ENCODE data around the gene GLIS1. TPM values are rescaled to one million over a fixed set of nuclear protein-coding genes. Genes with fewer than 3 reads are reported as not detected.

Gene GLIS1
- total and polyA plus RNA-seq, 2 experiments from 2014 or later = 0.13 to 1.3 TPM

DNA sequence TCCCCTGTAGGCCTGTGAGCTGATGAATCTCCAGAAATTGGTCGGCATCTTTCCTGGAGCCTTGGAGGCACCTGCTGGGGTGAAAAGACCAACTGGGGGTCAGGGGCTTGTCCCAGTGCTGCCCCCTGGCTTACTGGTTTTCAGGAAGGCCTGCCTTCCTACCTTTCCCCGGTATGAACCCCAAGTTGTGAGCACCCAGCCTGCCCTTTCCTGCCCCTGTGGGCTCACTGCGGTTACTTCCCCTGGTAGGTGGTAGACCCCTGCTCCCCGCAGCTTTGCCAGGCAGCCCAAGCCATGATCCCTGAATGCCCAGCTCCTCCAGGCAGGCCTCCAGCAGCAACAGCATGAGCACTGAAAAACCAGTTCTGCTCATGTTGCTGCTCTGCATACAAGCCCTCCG is 269.6 kb downstream of the GLIS1 start:
- H4K20me1 ChIP-seq (ENCODE audit: insufficient read depth, poor library complexity, severe bottlenecking) = no peaks in the 10 kb centered on the region
- H3K27me3 ChIP-seq = no peaks in the 10 kb centered on the region
- WGBS (ENCODE audit: low lambda C conversion rate, missing lambda C conversion rate) = 87% methylated on average over 5 of the region's 5 CpGs
- no peak for TF ChIP-seq EZH2phosphoT487 (IDR thresholded peaks at IDR 0.05; ENCODE audit: low read depth, severe bottlenecking, unreplicated experiment)
- no peak for TF ChIP-seq CTCF (IDR thresholded peaks at IDR 0.05; ENCODE audit: poor library complexity)
- no peak for TF ChIP-seq EZH2 (IDR thresholded peaks at IDR 0.05; ENCODE audit: borderline replicate concordance)
- no peaks in the 10 kb centered on the region for H3K9me3 ChIP-seq (ENCODE audit: low read depth)
- no peaks in the 10 kb centered on the region for H3K36me3 ChIP-seq (replicated peaks; ENCODE audit: insufficient read depth, low read depth)
- no peak overlapping the region for H3K4me3 ChIP-seq
- H3K79me2 ChIP-seq = no peaks in the 10 kb centered on the region
- H3K9me2 ChIP-seq (replicated peaks; ENCODE audit: insufficient read depth) = no peaks in the 10 kb centered on the region
- no peak overlapping the region for H3K4me2 ChIP-seq
- no peak overlapping the region for H2AFZ ChIP-seq
- no peaks in the 10 kb centered on the region for H3K4me1 ChIP-seq (ENCODE audit: insufficient read depth)
- no peak for DNase-seq (ENCODE audit: low spot score)
- no peak overlapping the region for H3K27ac ChIP-seq

DNA sequence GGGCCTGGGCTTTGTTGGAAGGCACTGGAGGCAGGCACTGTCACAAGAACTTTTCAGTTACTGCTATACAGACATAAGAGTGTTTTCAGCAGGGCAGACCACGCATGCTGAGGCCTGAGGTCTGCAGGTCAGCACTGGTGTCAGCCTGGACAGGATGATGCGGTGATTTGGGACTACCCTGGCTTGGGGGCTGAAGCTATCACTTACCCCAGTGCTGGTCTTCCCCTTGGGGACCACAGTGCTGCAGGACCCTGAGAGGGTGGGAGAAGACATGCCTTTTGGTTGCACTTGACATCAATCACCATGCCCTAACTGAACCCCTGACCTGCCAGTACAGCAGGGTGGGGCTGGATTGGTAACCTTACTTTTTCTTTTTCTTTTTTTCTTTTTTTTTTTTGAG is 270.6 kb downstream of the GLIS1 start:
- Histone ChIP-seq H3K4me1 (ENCODE audit: insufficient read depth) (no peaks in the 10 kb centered on the region), H3K9me2 (replicated peaks; ENCODE audit: insufficient read depth) (no peaks in the 10 kb centered on the region), H3K9me3 (ENCODE audit: low read depth) (no peaks in the 10 kb centered on the region), H3K4me3 (no peak overlapping the region), H3K27me3 (no peaks in the 10 kb centered on the region), H4K20me1 (ENCODE audit: insufficient read depth, poor library complexity, severe bottlenecking) (no peaks in the 10 kb centered on the region), H2AFZ (no peak overlapping the region), H3K27ac (no peak overlapping the region), H3K4me2 (no peak overlapping the region), H3K79me2 (no peaks in the 10 kb centered on the region), H3K36me3 (replicated peaks; ENCODE audit: insufficient read depth, low read depth) (no peaks in the 10 kb centered on the region)
- DNase-seq (ENCODE audit: low spot score) = no peak
- TF ChIP-seq EZH2phosphoT487 (IDR thresholded peaks at IDR 0.05; ENCODE audit: low read depth, severe bottlenecking, unreplicated experiment) (no peak), CTCF (IDR thresholded peaks at IDR 0.05; ENCODE audit: poor library complexity) (no peak), EZH2 (IDR thresholded peaks at IDR 0.05; ENCODE audit: borderline replicate concordance) (no peak)
- WGBS (ENCODE audit: low lambda C conversion rate, missing lambda C conversion rate) = 96% methylated on average over 2 of the region's 2 CpGs

GRCh38 chr1:53467391-53467790 is 271.6 kb downstream of the GLIS1 start:
- Histone ChIP-seq H3K4me1 (ENCODE audit: insufficient read depth) (no peaks in the 10 kb centered on the region), H3K36me3 (replicated peaks; ENCODE audit: insufficient read depth, low read depth) (no peaks in the 10 kb centered on the region), H4K20me1 (ENCODE audit: insufficient read depth, poor library complexity, severe bottlenecking) (no peaks in the 10 kb centered on the region), H3K4me3 (no peak overlapping the region), H3K9me2 (replicated peaks; ENCODE audit: insufficient read depth) (no peaks in the 10 kb centered on the region), H3K27ac (no peak overlapping the region), H3K79me2 (no peaks in the 10 kb centered on the region), H3K9me3 (ENCODE audit: low read depth) (no peaks in the 10 kb centered on the region), H3K27me3 (no peaks in the 10 kb centered on the region), H2AFZ (no peak overlapping the region), H3K4me2 (no peak overlapping the region)
- no peak for TF ChIP-seq EZH2phosphoT487 (IDR thresholded peaks at IDR 0.05; ENCODE audit: low read depth, severe bottlenecking, unreplicated experiment)
- no peak for TF ChIP-seq EZH2 (IDR thresholded peaks at IDR 0.05; ENCODE audit: borderline replicate concordance)
- no peak for TF ChIP-seq CTCF (IDR thresholded peaks at IDR 0.05; ENCODE audit: poor library complexity)
- no peak for DNase-seq (ENCODE audit: low spot score)
